Measurements from ENCODE around the gene THEMIS2. TPM values are rescaled to one million over a fixed set of nuclear protein-coding genes. Genes with fewer than 3 reads are reported as not detected.

Gene THEMIS2
- total and polyA plus RNA-seq, 9 of the 15 experiments (the other 6 are each of a cell fraction or from before 2014, with no cell fraction given): 2.3 to 12.7 (median 8.0) TPM

- TF ChIP-seq ZBTB1 (CRISPR knock-in tag; IDR thresholded peaks at IDR 0.05; ENCODE audit: borderline replicate concordance, low read depth) (peak; percentile 84; the same call in 1 of the 2 replicates), L3MBTL2 (IDR thresholded peaks at IDR 0.05) (peak; percentile 38; the same call in 1 of the 2 replicates), ATF1 (CRISPR knock-in tag; IDR thresholded peaks at IDR 0.05) (no peak), ATF1 (tag; IDR thresholded peaks at IDR 0.05) (peak; percentile 24; the same call in 1 of the 2 replicates), ETV1 (tag; conservative IDR thresholded peaks at IDR 0.05; ENCODE audit: low read depth) (peak; percentile 16; the same call in 1 of the 2 replicates), HDAC2 (IDR thresholded peaks at IDR 0.05) (peak; percentile 73; the same call in 1 of the 2 replicates), PHTF2 (CRISPR knock-in tag; IDR thresholded peaks at IDR 0.05) (no peak), MAZ (CRISPR knock-in tag; conservative IDR thresholded peaks at IDR 0.05 in 1 of 2, IDR thresholded peaks at IDR 0.05 in 1 of 2) (peak; percentile 13 to 23; a peak in 1 of 4 replicates), ZNF282 (CRISPR knock-in tag; IDR thresholded peaks at IDR 0.05) (0 out of 2 replicates have a peak, but pooled peaks have one; percentile 44), THRB (CRISPR knock-in tag; conservative IDR thresholded peaks at IDR 0.05) (no peak), KAT7 (CRISPR knock-in tag; IDR thresholded peaks at IDR 0.05; ENCODE audit: borderline replicate concordance) (peak; percentile 63; the same call in 1 of the 2 replicates), HOXB6 (CRISPR knock-in tag; IDR thresholded peaks at IDR 0.05; ENCODE audit: borderline replicate concordance) (no peak), CREB1 (IDR thresholded peaks at IDR 0.05) (no peak), CREB1 (CRISPR knock-in tag; IDR thresholded peaks at IDR 0.05) (peak; percentile 31), SMAD3 (CRISPR knock-in tag; conservative IDR thresholded peaks at IDR 0.05) (no peak), MGA (IDR thresholded peaks at IDR 0.05) (no peak)
These were observed 633 bp downstream of the THEMIS2 start (continued) for GRCh38 chr1:27872802-27873551.
